Measurements from ENCODE around the gene KCNIP1.

Gene KCNIP1

GRCh38 chr5:170617533-170618490 is 114.0 kb downstream of the KCNIP1 start:
- FAIRE-seq, result no peak

GRCh38 chr5:170619869-170620268 is 116.0 kb downstream of the KCNIP1 start:
- FAIRE-seq (no peak), DNase-seq (ENCODE audit: extremely low spot score, insufficient read length, low read depth) (no peak)

More at GRCh38 chr5:170617533-170618490, 114.0 kb downstream of the KCNIP1 start:
- no peak for DNase-seq (ENCODE audit: extremely low spot score, insufficient read length, low read depth)

GRCh38 chr5:170622933-170623332 is 119.1 kb downstream of the KCNIP1 start:
- FAIRE-seq, result no peak
- no peak for DNase-seq (ENCODE audit: extremely low spot score, insufficient read length, low read depth)

- DNase-seq (ENCODE audit: extremely low spot score, insufficient read length, low read depth) (no peak), FAIRE-seq (no peak)
Observed at GRCh38 chr5:170623576-170624181, 119.9 kb downstream of the KCNIP1 start.

GRCh38 chr5:170625221-170626165 is 121.7 kb downstream of the KCNIP1 start:
- FAIRE-seq (no peak), DNase-seq (ENCODE audit: extremely low spot score, insufficient read length, low read depth) (no peak)

- FAIRE-seq, result no peak
- DNase-seq (ENCODE audit: extremely low spot score, insufficient read length, low read depth), result no peak
Observed at GRCh38 chr5:170626507-170627150, 122.8 kb downstream of the KCNIP1 start.

- no peak for FAIRE-seq
- DNase-seq (ENCODE audit: extremely low spot score, insufficient read length, low read depth), result no peak
Observed at GRCh38 chr5:170627271-170627670, 123.5 kb downstream of the KCNIP1 start.

- DNase-seq (ENCODE audit: extremely low spot score, insufficient read length, low read depth) (no peak), FAIRE-seq (no peak)
Observed at GRCh38 chr5:170628028-170628427, 124.2 kb downstream of the KCNIP1 start.

GRCh38 chr5:170628691-170629565 is 125.1 kb downstream of the KCNIP1 start:
- DNase-seq (ENCODE audit: extremely low spot score, insufficient read length, low read depth), result no peak
- no peak for FAIRE-seq

GRCh38 chr5:170629566-170630175 is 125.9 kb downstream of the KCNIP1 start:
- FAIRE-seq, result no peak
- no peak for DNase-seq (ENCODE audit: extremely low spot score, insufficient read length, low read depth)

- DNase-seq (ENCODE audit: extremely low spot score, insufficient read length, low read depth) (no peak), FAIRE-seq (no peak)
Observed at GRCh38 chr5:170630226-170630625, 126.4 kb downstream of the KCNIP1 start.

- no peak for FAIRE-seq
- DNase-seq (ENCODE audit: extremely low spot score, insufficient read length, low read depth), result no peak
Observed at GRCh38 chr5:170630711-170631141, 126.9 kb downstream of the KCNIP1 start.

GRCh38 chr5:170631466-170632195 is 127.8 kb downstream of the KCNIP1 start:
- DNase-seq (ENCODE audit: extremely low spot score, insufficient read length, low read depth) (no peak), FAIRE-seq (no peak)

GRCh38 chr5:170632266-170632984 is 128.6 kb downstream of the KCNIP1 start:
- FAIRE-seq (no peak), DNase-seq (ENCODE audit: extremely low spot score, insufficient read length, low read depth) (no peak)

- FAIRE-seq, result peak; percentile 31
- DNase-seq (ENCODE audit: extremely low spot score, insufficient read length, low read depth), result peak; percentile 53
Observed at GRCh38 chr5:170632985-170633234, 129.1 kb downstream of the KCNIP1 start.

GRCh38 chr5:170633235-170634081 is 129.6 kb downstream of the KCNIP1 start:
- no peak for FAIRE-seq
- DNase-seq (ENCODE audit: extremely low spot score, insufficient read length, low read depth), result no peak

Data from GM18507 (cell line).